Stimulated activated CD8-positive, alpha-beta memory T cell treated with anti-CD3 and anti-CD28 coated beads, Interleukin-4, amount 100 ng/mL, for 1 hour (primary cell): Measurements from ENCODE around the gene TMEM187.
A peak's percentile ranks its signal among the peaks of the same experiment; 100 is the strongest.
"Not testable (repeated sequence)": the region's sequence is repeated elsewhere in the genome, so short reads cannot be mapped to it uniquely, and the experiment has no call there.

ENCODE experiments used
- DNase-seq, 2 donors: peaks; one replicate each; pipeline ENCODE4 v3.0.0-alpha.2; 2020; ENCODE audit warnings: low read depth in 2 of 2, low spot score in 1 of 2

TMEM187 gene

GRCh38 chrX:153970357-153971123, 2.0 kb upstream of the TMEM187 start:
- no peak for DNase-seq

DNA sequence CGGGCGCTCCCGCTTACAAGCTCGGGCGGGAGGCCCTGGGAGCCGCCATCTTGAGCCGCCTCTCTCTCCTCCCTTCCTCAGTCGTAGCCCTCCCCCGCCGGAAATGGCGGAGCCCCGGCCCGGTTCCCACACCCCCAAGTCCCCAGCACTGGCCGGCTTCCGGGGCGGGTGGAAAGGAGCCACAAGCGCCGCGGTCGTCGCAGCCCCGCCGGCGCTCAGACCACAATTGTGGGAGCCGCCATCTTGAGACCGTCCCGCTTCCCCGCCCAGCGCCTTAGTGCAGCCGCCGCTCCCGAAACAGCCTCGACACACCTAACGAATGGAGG, 1.5 kb upstream of the TMEM187 start:
- DNase-seq = peak; percentile 69 to 76

GRCh38 chrX:153971450-153972367, 845 bp upstream of the TMEM187 start, which contains the start of gene HCFC1:
HCFC1 (minus strand) TSS chrX:153971818; CDS start chrX:153970840, 978 bp downstream.
- peak; percentile 81 to 88 for DNase-seq

DNA sequence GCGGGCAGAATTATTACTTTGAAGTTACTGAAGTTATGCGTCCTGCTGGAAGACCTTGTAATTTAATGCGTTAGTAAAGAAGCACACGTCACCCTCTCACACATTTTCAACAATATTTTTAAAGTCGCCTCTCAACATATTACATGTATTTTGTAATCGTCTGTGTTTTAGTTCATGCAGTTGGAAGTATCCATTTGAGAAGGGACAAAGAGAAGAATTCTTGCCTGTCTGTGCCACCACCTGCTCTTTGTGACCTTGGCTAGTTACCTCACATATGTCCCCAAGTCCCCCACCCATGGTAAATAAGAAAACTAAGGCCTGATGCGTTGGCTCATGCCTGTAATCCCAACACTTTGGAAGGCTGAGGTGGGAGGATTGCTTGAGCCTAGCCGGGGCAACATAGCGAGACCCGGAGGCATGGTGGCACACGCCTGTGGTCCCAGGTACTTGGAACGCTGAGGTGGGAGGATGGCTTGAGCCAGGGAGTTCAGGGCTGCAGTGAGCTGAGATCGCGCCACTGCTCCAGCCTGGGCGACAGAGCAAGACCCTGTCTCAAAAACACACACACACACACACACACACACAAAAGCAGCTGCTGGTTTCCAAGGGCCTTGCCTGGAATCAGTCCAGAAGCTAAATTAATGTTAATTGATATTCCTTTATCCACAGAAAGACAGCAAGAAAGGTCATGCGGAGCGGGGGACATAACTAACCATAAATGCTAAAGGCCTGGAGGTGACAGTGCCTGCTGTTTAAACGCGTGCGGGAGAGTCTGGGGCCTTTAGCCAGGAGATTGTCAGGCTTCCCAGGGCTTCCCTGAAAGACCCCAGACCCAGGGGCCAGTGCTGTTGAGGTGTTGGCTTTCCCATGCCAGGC, 811 bp downstream of the TMEM187 start:
- DNase-seq = no peak

DNA sequence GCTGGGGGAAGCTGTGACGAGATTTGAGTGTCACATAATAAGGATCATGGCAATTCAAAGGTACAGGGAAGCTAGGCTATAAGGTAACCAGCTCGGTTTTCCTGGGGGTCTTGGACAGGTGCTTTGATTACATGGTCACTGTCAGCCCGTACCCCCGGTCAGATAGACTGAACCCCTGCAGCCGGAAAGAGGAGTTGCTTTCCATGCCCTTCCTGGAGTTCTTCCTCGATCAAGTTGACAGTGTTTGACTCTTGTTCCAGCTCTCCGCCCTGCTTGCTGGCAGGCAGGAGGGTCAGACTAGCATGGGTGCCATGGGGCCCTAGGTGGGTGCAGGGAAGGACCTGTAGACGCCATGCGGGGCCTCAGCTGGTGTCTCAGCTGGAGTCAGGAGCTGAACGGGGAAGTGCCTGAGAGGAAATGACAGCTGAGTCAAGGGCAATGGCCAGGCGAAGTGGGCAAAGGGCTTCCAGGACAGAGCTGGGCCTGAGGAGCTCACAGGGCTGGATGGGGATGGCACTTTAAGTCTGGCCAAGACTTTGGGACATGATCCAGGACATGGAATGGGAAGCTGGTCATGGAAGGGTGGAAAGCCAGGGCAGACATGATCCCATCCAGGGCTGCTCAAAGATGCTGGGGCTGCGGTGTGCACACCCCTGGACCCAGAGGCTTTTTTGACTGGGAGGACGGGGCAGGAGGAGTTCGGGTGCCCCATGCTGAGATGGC, 1.6 kb downstream of the TMEM187 start:
- no peak for DNase-seq

GRCh38 chrX:153974726-153975286, 2.3 kb downstream of the TMEM187 start:
- DNase-seq = no peak

- not testable (repeated sequence) for DNase-seq
Observed at GRCh38 chrX:153980394-153980793, 7.8 kb downstream of the TMEM187 start.

DNA sequence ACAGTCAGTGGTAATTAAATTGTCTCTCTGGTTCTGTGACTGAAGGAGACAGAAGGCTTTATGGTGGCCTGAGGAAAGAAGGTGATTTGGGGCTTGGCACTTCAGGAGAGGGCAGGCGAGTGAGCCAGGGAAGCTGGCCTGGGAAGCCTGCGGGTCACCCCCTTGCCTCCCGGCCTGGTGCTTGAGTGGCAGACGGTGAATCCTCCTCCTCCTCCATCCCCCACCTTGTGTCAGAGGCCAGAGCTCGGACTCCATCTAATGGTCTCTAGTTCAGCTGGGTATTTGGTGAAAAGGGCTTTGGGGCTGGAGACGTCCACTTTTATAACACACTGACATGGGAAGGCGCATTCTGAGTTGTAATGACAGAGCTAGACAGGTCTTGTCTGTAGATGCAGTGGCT, 8.7 kb downstream of the TMEM187 start:
- DNase-seq = no peak

- no peak for DNase-seq
Observed at GRCh38 chrX:153981771-153982533, 9.4 kb downstream of the TMEM187 start.

GRCh38 chrX:153983321-153983801, 10.8 kb downstream of the TMEM187 start:
- no peak for DNase-seq

- DNase-seq = no peak
Observed at GRCh38 chrX:153984351-153985178, 12.0 kb downstream of the TMEM187 start.

DNA sequence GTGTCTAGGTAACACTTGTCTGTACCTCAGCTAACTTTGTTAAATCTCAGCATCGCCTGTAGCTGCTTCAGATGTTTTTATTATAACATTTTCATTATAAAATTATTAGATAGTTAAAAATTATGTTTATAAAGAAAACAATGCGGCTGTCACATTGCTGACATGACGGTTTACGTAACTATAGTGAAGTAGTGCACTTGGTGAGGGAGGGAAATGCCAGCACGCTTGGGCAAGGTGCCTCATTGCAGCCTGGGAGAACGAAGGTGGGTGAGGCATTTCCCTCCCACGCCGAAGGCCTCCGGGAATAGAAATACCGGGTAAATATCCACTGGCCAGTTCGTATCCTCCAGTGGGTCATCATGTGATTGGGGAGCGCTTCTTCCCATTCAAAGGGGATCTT, 15.9 kb downstream of the TMEM187 start:
- DNase-seq = no peak

GRCh38 chrX:153989973-153990655, 17.6 kb downstream of the TMEM187 start:
- no peak for DNase-seq

DNA sequence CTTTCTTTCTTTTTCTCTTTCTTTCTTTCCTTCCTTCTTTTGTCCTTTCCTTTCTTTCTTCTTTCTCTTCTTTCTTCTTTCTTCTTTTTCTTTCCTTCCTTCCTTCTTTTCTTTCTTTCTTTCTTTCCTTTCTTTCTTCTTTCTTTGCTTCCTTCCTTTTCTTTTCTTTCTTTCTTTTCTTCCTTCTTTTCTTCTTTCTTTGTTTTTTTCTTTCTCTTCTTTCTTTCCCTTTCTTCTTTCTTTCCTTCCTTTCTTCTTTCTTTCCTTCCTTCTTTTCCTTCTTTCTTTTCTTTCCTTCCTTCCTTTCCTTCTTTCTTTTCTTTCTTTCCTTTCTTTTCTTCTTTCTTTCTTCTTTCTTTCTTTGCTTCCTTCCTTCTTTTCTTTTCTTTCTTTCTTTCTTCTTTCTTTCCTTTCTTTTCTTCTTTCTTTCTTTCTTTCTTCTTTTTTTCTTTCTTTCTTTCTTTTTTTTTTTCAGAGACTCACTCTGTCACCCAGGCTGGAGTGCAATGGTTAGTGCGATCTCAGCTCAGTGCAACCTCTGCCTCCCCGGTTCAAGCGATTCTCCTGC, 18.5 kb downstream of the TMEM187 start:
- no peak for DNase-seq

DNA sequence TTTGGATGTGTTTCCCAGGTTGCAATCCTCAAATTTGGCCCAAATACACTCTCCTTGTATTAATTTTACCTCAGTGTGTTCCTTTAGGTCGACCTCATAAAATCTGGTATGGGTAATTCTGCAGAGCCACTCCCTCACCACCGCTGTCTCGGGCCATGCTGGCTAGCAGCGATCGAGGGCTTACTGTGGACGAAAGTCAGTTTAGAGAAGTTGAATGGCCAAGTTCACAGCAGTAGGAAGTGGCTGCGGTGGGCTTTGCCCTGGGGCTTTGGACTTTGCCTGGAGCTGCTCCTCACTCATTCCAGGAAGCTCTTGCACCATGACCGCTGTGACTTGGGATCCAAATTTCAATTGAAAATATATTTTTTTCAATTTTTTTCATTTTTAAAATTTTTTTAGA, 19.6 kb downstream of the TMEM187 start:
- no peak for DNase-seq

DNA sequence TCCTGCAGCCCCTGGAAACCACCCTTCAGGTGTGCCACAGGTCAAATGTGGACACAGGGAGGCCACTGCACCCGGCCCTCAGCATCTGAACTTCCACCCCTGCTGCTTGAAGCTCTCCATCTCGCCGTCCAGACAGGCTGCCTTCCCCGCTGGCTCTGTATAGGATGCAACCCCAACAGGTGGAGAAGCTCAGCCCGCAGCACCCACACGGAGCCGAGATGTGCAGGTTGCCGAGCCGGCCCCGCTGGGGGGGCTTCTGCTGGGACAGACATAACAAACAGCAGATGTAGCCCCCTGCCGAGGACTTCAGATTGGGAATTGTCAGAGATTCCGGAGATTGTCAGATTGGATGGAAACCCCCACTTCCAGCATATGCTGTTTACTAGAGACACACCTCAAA, 20.5 kb downstream of the TMEM187 start:
- DNase-seq = no peak

- DNase-seq = no peak
Observed at GRCh38 chrX:153993978-153994377, 21.4 kb downstream of the TMEM187 start.

GRCh38 chrX:153994398-153994797, 21.8 kb downstream of the TMEM187 start:
- not testable (repeated sequence) for DNase-seq
